ENCODE results near the gene GPSM3.
"Not testable (repeated sequence)": the region's sequence is repeated elsewhere in the genome, so short reads cannot be mapped to it uniquely, and the experiment has no call there.

The GPSM3 gene

GRCh38 chr6:32188381-32189068, 3.9 kb downstream of the GPSM3 start (continued):
- no peak for TF ChIP-seq ZBTB10 (tag by site-specific recombination; IDR thresholded peaks at IDR 0.05)
- TF ChIP-seq ZFP69B (tag by site-specific recombination; IDR thresholded peaks at IDR 0.05), result peak; percentile 82
- TF ChIP-seq ZNF362 (tag by site-specific recombination; IDR thresholded peaks at IDR 0.05), result no peak
- TF ChIP-seq WT1 (tag by site-specific recombination; IDR thresholded peaks at IDR 0.05), result peak; percentile 46; the same call in 1 of the 2 replicates
- TF ChIP-seq ZNF473 (tag by site-specific recombination; IDR thresholded peaks at IDR 0.05), result no peak
- no peak for TF ChIP-seq ZNF561 (tag by site-specific recombination; IDR thresholded peaks at IDR 0.05; ENCODE audit: borderline replicate concordance)
- TF ChIP-seq PRDM2 (tag by site-specific recombination; IDR thresholded peaks at IDR 0.05; ENCODE audit: borderline replicate concordance), result no peak
- no peak for TF ChIP-seq YY2 (tag by site-specific recombination; IDR thresholded peaks at IDR 0.05)
- no peak for TF ChIP-seq ZSCAN23 (tag by site-specific recombination; IDR thresholded peaks at IDR 0.05)
- TF ChIP-seq ZNF692 (tag by site-specific recombination; IDR thresholded peaks at IDR 0.05), result peak; percentile 82

GRCh38 chr6:32187725-32188380, 4.6 kb downstream of the GPSM3 start:
- H3K4me3 ChIP-seq (ENCODE audit: low read depth, low read length); H3K4me1 ChIP-seq (ENCODE audit: control insufficient read depth, insufficient read depth, low read length); H3K27ac ChIP-seq (ENCODE audit: extremely low read depth, low read depth, low read length); H3K9me3 ChIP-seq (ENCODE audit: control insufficient read depth, insufficient read depth, low read depth, low read length): not testable (repeated sequence)
- 0 out of 2 replicates have a peak, but pooled peaks have one; percentile 51 for TF ChIP-seq ZNF600 (tag by site-specific recombination; IDR thresholded peaks at IDR 0.05)
- peaks cover 0 to 43% of the 10 kb centered on the region in 2 experiments; a peak in 1 of 3 replicates for H3K36me3 ChIP-seq (ENCODE audit: control insufficient read depth in 2 of 2, insufficient read depth in 1 of 2, low read length in 2 of 2)
- POLR2A ChIA-PET, result interaction anchor here (1.2 to 1.9 kb wide), 4 partner anchors 8 to 19 kb away, joined by 3 to 11 read pairs (median 5); partner anchors contain the start of genes AGPAT1 and RNF5
- CTCF ChIA-PET, result interaction anchor here (0.6 kb wide), 1 partner anchor 757 kb away, joined by 3 read pairs; no protein-coding TSS in a partner anchor
